ENCODE data around the gene CDC42BPB. TPM values are rescaled to one million over a fixed set of nuclear protein-coding genes. Genes with fewer than 3 reads are reported as not detected.

Gene CDC42BPB
- total RNA-seq, 1 donor from 2014 or later = 105 TPM

- TF ChIP-seq CTCF (IDR thresholded peaks at IDR 0.05) (no peak), POLR2A (IDR thresholded peaks at IDR 0.05) (no peak), POLR2AphosphoS5 (IDR thresholded peaks at IDR 0.05; ENCODE audit: insufficient read depth in 1 of 2, low read depth in 1 of 2) (no peak)
- Histone ChIP-seq H3K4me3 (no peak overlapping the region), H3K36me3 (no peaks in the 10 kb centered on the region), H3K4me1 (peaks cover 61% of the 10 kb centered on the region), H3K27me3 (no peaks in the 10 kb centered on the region), H3K9me3 (no peaks in the 10 kb centered on the region), H3K27ac (no peak overlapping the region)
- DNase-seq (ENCODE audit: extremely low spot score in 2 of 2) = no peak
- intact Hi-C loops (cut with DNase I) = no loop called here
Observed at GRCh38 chr14:103016594-103016993, 40.8 kb downstream of the CDC42BPB start.

- H3K27ac ChIP-seq = no peak overlapping the region
- no peaks in the 10 kb centered on the region for H3K36me3 ChIP-seq
- peaks cover 61% of the 10 kb centered on the region for H3K4me1 ChIP-seq
- H3K27me3 ChIP-seq = no peaks in the 10 kb centered on the region
- no peak overlapping the region for H3K4me3 ChIP-seq
- intact Hi-C loops (cut with DNase I) = no loop called here
- no peaks in the 10 kb centered on the region for H3K9me3 ChIP-seq
- TF ChIP-seq POLR2A (IDR thresholded peaks at IDR 0.05) = no peak
- no peak for TF ChIP-seq POLR2AphosphoS5 (IDR thresholded peaks at IDR 0.05; ENCODE audit: insufficient read depth in 1 of 2, low read depth in 1 of 2)
- no peak for TF ChIP-seq CTCF (IDR thresholded peaks at IDR 0.05)
- no peak for DNase-seq (ENCODE audit: extremely low spot score in 2 of 2)
Observed at GRCh38 chr14:103016071-103016470, 41.3 kb downstream of the CDC42BPB start.

GRCh38 chr14:103015426-103015825 lies 41.9 kb downstream of the CDC42BPB start:
- intact Hi-C loops (cut with DNase I) = no loop called here
- TF ChIP-seq POLR2AphosphoS5 (IDR thresholded peaks at IDR 0.05; ENCODE audit: insufficient read depth in 1 of 2, low read depth in 1 of 2) (no peak), CTCF (IDR thresholded peaks at IDR 0.05) (no peak), POLR2A (IDR thresholded peaks at IDR 0.05) (no peak)
- Histone ChIP-seq H3K27ac (no peak overlapping the region), H3K4me1 (peaks cover 64% of the 10 kb centered on the region), H3K36me3 (no peaks in the 10 kb centered on the region), H3K9me3 (no peaks in the 10 kb centered on the region), H3K4me3 (no peak overlapping the region), H3K27me3 (no peaks in the 10 kb centered on the region)
- DNase-seq (ENCODE audit: extremely low spot score in 2 of 2) = no peak

- no peak for DNase-seq (ENCODE audit: extremely low spot score in 2 of 2)
- H3K9me3 ChIP-seq = no peaks in the 10 kb centered on the region
- TF ChIP-seq POLR2A (IDR thresholded peaks at IDR 0.05) (no peak), POLR2AphosphoS5 (IDR thresholded peaks at IDR 0.05; ENCODE audit: insufficient read depth in 1 of 2, low read depth in 1 of 2) (no peak), CTCF (IDR thresholded peaks at IDR 0.05) (no peak)
- H3K27ac ChIP-seq = no peak overlapping the region
- no peak overlapping the region for H3K4me3 ChIP-seq
- H3K27me3 ChIP-seq = no peaks in the 10 kb centered on the region
- intact Hi-C loops (cut with DNase I) = no loop called here
- H3K4me1 ChIP-seq = peaks cover 58% of the 10 kb centered on the region
- no peaks in the 10 kb centered on the region for H3K36me3 ChIP-seq
Observed at GRCh38 chr14:103014466-103015228, 42.7 kb downstream of the CDC42BPB start.

- intact Hi-C loops (cut with DNase I) = no loop called here
- TF ChIP-seq POLR2A (IDR thresholded peaks at IDR 0.05) (no peak), POLR2AphosphoS5 (IDR thresholded peaks at IDR 0.05; ENCODE audit: insufficient read depth in 1 of 2, low read depth in 1 of 2) (no peak), CTCF (IDR thresholded peaks at IDR 0.05) (no peak)
- Histone ChIP-seq H3K4me1 (peaks cover 45% of the 10 kb centered on the region), H3K27me3 (no peaks in the 10 kb centered on the region), H3K9me3 (no peaks in the 10 kb centered on the region), H3K4me3 (no peak overlapping the region), H3K27ac (no peak overlapping the region), H3K36me3 (peaks cover 0 to 2% of the 10 kb centered on the region in 2 donors)
- no peak for DNase-seq (ENCODE audit: extremely low spot score in 2 of 2)
Observed at GRCh38 chr14:103013028-103013427, 44.3 kb downstream of the CDC42BPB start.

Measured in vagina (tissue), 2 donors.